Liver (tissue), 9 donors: ENCODE measurements around the gene CARD11. TPM values are rescaled to one million over a fixed set of nuclear protein-coding genes. Genes with fewer than 3 reads are reported as not detected.

Source experiments
- DNase-seq: peaks from one replicate; pipeline ENCODE4 v3.0.0-alpha.2; 2017; ENCODE audit warnings: low spot score
- H3K27ac ChIP-seq, 2 donors: one replicate each; pipeline ENCODE4 v1.7.0; 2013; ENCODE audit warnings: inconsistent platforms in 2 of 2, low read length in 2 of 2, control low read depth in 1 of 2, low read depth in 1 of 2, mild to moderate bottlenecking in 1 of 2
- H3K27me3 ChIP-seq, 4 donors: one replicate each; pipeline versions ENCODE4 v1.6.1 to v1.7.0; 2013; ENCODE audit warnings: low read length in 3 of 4, inconsistent platforms in 1 of 4, mild to moderate bottlenecking in 1 of 4, moderate library complexity in 1 of 4; ENCODE audit not compliant: control insufficient read depth in 4 of 4, insufficient read depth in 4 of 4
- H3K36me3 ChIP-seq, 4 donors: one replicate each; pipeline versions ENCODE4 v1.6.1 to v1.7.0; 2013; ENCODE audit warnings: low read length in 3 of 4, mild to moderate bottlenecking in 3 of 4, low read depth in 1 of 4, moderate library complexity in 1 of 4; ENCODE audit not compliant: control insufficient read depth in 4 of 4, insufficient read depth in 3 of 4
- H3K4me1 ChIP-seq, 4 donors: one replicate each; pipeline versions ENCODE4 v1.6.1 to v1.7.0; 2013; ENCODE audit warnings: low read length in 3 of 4, mild to moderate bottlenecking in 3 of 4, moderate library complexity in 1 of 4; ENCODE audit not compliant: control insufficient read depth in 4 of 4, insufficient read depth in 4 of 4
- H3K4me3 ChIP-seq, 3 donors: one replicate each; pipeline versions ENCODE4 v1.6.1 to v1.7.0; 2013; ENCODE audit warnings: low read length in 3 of 3, control low read depth in 1 of 3, low read depth in 1 of 3, mild to moderate bottlenecking in 1 of 3
- H3K9ac ChIP-seq, 2 donors: one replicate each; pipeline ENCODE4 v1.7.0; 2013; ENCODE audit warnings: low read length in 2 of 2, mild to moderate bottlenecking in 2 of 2, moderate library complexity in 2 of 2, control low read depth in 1 of 2, low read depth in 1 of 2
- H3K9me3 ChIP-seq, 4 donors: one replicate each; pipeline versions ENCODE4 v1.6.1 to v1.7.0; 2013; ENCODE audit warnings: low read length in 3 of 4; ENCODE audit not compliant: control insufficient read depth in 4 of 4
- CTCF ChIP-seq: fragments of 150-350 bp; IDR thresholded peaks from 2 replicates; pipeline ENCODE4 v1.5.1; 2017; ENCODE audit warnings: improper control_type of control experiment, low read depth, low read length; ENCODE audit not compliant: missing input control
- EGR1 ChIP-seq, 2 donors: IDR thresholded peaks; 2 replicates each; pipeline ENCODE4 v1.6.1; 2016 to 2018; ENCODE audit warnings: antibody characterized with exemption in 2 of 2, low read depth in 2 of 2
- FOXA1 ChIP-seq: IDR thresholded peaks from 2 replicates; pipeline ENCODE4 v1.6.1; 2016; ENCODE audit warnings: antibody characterized with exemption
- FOXA2 ChIP-seq: IDR thresholded peaks from 2 replicates; pipeline ENCODE4 v1.6.1; 2016; ENCODE audit warnings: antibody characterized with exemption
- GABPA ChIP-seq, 2 donors: IDR thresholded peaks in 1 of 2; conservative IDR thresholded peaks in 1 of 2; 2 replicates each; pipeline ENCODE4 v1.6.1; 2016; ENCODE audit warnings: antibody characterized with exemption in 2 of 2, mild to moderate bottlenecking in 1 of 2, moderate library complexity in 1 of 2
- HNF4A ChIP-seq, 2 donors: conservative IDR thresholded peaks; 2 replicates each; pipeline ENCODE4 v1.6.1; 2016; ENCODE audit warnings: antibody characterized with exemption in 2 of 2, mild to moderate bottlenecking in 2 of 2
- HNF4G ChIP-seq: IDR thresholded peaks from 2 replicates; pipeline ENCODE4 v1.6.1; 2016; ENCODE audit warnings: antibody characterized with exemption
- JUND ChIP-seq, 2 donors: IDR thresholded peaks; 2 replicates each; pipeline ENCODE4 v1.6.1; 2016; ENCODE audit warnings: antibody characterized with exemption in 2 of 2
- MAX ChIP-seq: IDR thresholded peaks from 2 replicates; pipeline ENCODE4 v1.6.1; 2016; ENCODE audit warnings: antibody characterized with exemption
- NR2F2 ChIP-seq: IDR thresholded peaks from 2 replicates; pipeline ENCODE4 v1.6.1; 2016; ENCODE audit warnings: antibody characterized with exemption
- RAD21 ChIP-seq, 2 donors: IDR thresholded peaks; 2 replicates each; pipeline ENCODE4 v1.6.1; 2016; ENCODE audit warnings: antibody characterized with exemption in 2 of 2, mild to moderate bottlenecking in 2 of 2
- REST ChIP-seq: IDR thresholded peaks from 2 replicates; pipeline ENCODE4 v1.6.1; 2016; ENCODE audit warnings: antibody characterized with exemption, mild to moderate bottlenecking
- RXRA ChIP-seq, 2 donors: IDR thresholded peaks; 2 replicates each; pipeline ENCODE4 v1.6.1; 2017 to 2018; ENCODE audit warnings: antibody characterized with exemption in 2 of 2, mild to moderate bottlenecking in 1 of 2
- SP1 ChIP-seq: IDR thresholded peaks from 2 replicates; pipeline ENCODE4 v1.6.1; 2018; ENCODE audit warnings: antibody characterized with exemption, mild to moderate bottlenecking
- TAF1 ChIP-seq: conservative IDR thresholded peaks from 2 replicates; pipeline ENCODE4 v1.6.1; 2016; ENCODE audit warnings: antibody characterized with exemption, mild to moderate bottlenecking
- YY1 ChIP-seq: IDR thresholded peaks from 2 replicates; pipeline ENCODE4 v1.6.1; 2016; ENCODE audit warnings: antibody characterized with exemption, mild to moderate bottlenecking
- ZBTB33 ChIP-seq: IDR thresholded peaks from 2 replicates; pipeline ENCODE4 v1.6.1; 2016; ENCODE audit warnings: antibody characterized with exemption
- WGBS: extraction: QIAGEN DNeasy Blood & Tissue Kit; methylation state at CpG from one replicate; pipeline ENCODE4 v1.1.7; 2013; 5-methylcytosine and 5-hydroxymethylcytosine counted together
- polyA plus RNA-seq, 2 donors: library from polyadenylated mRNA; stranded (reverse) in 1 of 2; unstranded in 1 of 2; fragments of 200-250 nt in 1 of 2; fragments of >200 nt in 1 of 2; fragmentation: Nextera tagmentation in 1 of 2; extraction: Ambion mirVana in 1 of 2; gene quantifications; one replicate each; pipeline versions ENCODE4 v1.2.1 to v1.2.3, GENCODE V29; 2013 to 2015
- total RNA-seq, 2 donors: library from RNA; depleted of rRNA; stranded (reverse); fragments of >200 nt; gene quantifications; one replicate each; pipeline ENCODE4 v1.2.3, GENCODE V29; 2014
- TF ChIP-seq, protein P1 (sequence below): IDR thresholded peaks from 2 replicates; pipeline ENCODE4 v1.6.1; 2016; ENCODE audit warnings: antibody characterized with exemption
- donor health status: healthy.
- donor health status: healthy.
- donor health status: healthy.
- donor health status: healthy.
- donor health status: healthy.

Gene CARD11
- total and polyA plus RNA-seq, 4 donors = 0.42 to 1.3 (median 0.83) TPM

DNA sequence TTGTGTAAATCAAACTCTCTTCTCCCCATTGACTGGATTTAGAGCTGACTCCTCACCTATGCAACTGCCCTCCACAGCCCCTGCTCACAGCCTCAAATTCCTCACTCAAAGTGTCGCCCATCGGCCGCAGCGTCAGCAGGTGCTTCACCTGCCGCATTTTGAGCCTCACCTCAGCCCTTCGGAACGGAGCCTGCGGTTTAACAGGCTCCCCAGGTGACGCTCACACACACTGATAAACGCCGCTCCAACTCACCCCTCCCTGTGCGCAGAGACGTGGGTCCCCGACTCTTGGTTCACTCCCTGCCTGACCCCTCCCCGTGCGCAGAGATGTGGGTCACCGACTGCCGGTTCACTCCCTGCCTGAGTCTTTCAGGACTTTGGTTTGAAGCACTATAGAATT, 57.1 kb downstream of the CARD11 start:
- TF ChIP-seq, protein P1, sequence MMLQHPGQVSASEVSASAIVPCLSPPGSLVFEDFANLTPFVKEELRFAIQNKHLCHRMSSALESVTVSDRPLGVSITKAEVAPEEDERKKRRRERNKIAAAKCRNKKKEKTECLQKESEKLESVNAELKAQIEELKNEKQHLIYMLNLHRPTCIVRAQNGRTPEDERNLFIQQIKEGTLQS = no peak
- TF ChIP-seq NR2F2 = no peak
- TF ChIP-seq HNF4G = no peak
- TF ChIP-seq HNF4A (conservative IDR thresholded peaks at IDR 0.05) = no peak
- TF ChIP-seq CTCF = no peak
- no peak for TF ChIP-seq YY1
- no peak for TF ChIP-seq JUND (IDR thresholded peaks at IDR 0.05)
- no peak for TF ChIP-seq GABPA (IDR thresholded peaks at IDR 0.05 in 1 of 2, conservative IDR thresholded peaks at IDR 0.05 in 1 of 2)
- TF ChIP-seq FOXA1 = no peak
- TF ChIP-seq RXRA (IDR thresholded peaks at IDR 0.05) = no peak
- TF ChIP-seq TAF1 = no peak
- no peak for TF ChIP-seq EGR1 (IDR thresholded peaks at IDR 0.05; ENCODE audit: low read depth in 2 of 2)
- TF ChIP-seq FOXA2 = no peak
- no peak for TF ChIP-seq REST
- no peak for TF ChIP-seq ZBTB33
- no peak for TF ChIP-seq SP1

DNA sequence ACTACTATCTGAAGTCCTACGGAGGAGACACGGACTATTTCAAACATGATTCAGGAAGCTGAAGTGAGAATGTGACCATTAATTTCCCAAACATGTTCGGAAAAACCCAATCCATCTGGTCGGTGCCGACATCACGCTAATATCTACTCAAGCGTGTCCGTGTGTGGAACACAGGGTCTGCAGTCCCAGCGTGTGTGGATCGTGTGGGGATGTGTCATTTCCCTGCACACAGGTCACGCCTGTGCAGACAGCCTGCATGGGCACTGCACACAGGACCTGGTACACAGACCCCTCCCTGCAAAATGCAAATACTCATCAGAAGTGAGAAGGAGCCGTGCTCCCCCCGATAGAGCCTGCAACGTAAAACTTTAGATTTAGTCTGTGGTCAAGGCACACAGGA, 57.8 kb downstream of the CARD11 start:
- Histone ChIP-seq H3K9ac (no peak overlapping the region), H3K27ac (no peak overlapping the region), H3K4me1 (no peaks in the 10 kb centered on the region), H3K36me3 (no peaks in the 10 kb centered on the region), H3K9me3 (peaks cover 0 to 3% (median 2%) of the 10 kb centered on the region in 4 donors), H3K27me3 (peaks cover 0 to 3% (median 0%) of the 10 kb centered on the region in 4 donors), H3K4me3 (no peak overlapping the region)
- 87% methylated on average over 14 of the region's 14 CpGs for WGBS
- TF ChIP-seq FOXA2 (no peak), MAX (no peak), SP1 (no peak), CTCF (no peak), RAD21 (IDR thresholded peaks at IDR 0.05) (no peak), EGR1 (IDR thresholded peaks at IDR 0.05; ENCODE audit: low read depth in 2 of 2) (no peak), REST (no peak), GABPA (IDR thresholded peaks at IDR 0.05 in 1 of 2, conservative IDR thresholded peaks at IDR 0.05 in 1 of 2) (no peak), HNF4G (no peak), HNF4A (conservative IDR thresholded peaks at IDR 0.05) (no peak)
- TF ChIP-seq, protein P1 = no peak
- no peak for DNase-seq

More for the DNA sequence above, 57.1 kb downstream of the CARD11 start:
- no peaks in the 10 kb centered on the region for H3K36me3 ChIP-seq
- no peak for DNase-seq
- H3K4me3 ChIP-seq = no peak overlapping the region
- no peak overlapping the region for H3K9ac ChIP-seq
- no peaks in the 10 kb centered on the region for H3K4me1 ChIP-seq
- no peaks in the 10 kb centered on the region for H3K27me3 ChIP-seq
- peaks cover 0 to 6% (median 2%) of the 10 kb centered on the region in 4 donors for H3K9me3 ChIP-seq
- WGBS = 91% methylated on average over 18 of the region's 18 CpGs
- H3K27ac ChIP-seq = no peak overlapping the region
